HG03439 (cell line): ENCODE data around the gene IL1R1.

Experiments used
- ATAC-seq: cut with Tn5 transposase; IDR thresholded peaks from one replicate; pipeline ENCODE4 v1.9.1; 2021; ENCODE audit warnings: mild to moderate bottlenecking, moderate library complexity; ENCODE audit not compliant: unreplicated experiment

Gene IL1R1

DNA sequence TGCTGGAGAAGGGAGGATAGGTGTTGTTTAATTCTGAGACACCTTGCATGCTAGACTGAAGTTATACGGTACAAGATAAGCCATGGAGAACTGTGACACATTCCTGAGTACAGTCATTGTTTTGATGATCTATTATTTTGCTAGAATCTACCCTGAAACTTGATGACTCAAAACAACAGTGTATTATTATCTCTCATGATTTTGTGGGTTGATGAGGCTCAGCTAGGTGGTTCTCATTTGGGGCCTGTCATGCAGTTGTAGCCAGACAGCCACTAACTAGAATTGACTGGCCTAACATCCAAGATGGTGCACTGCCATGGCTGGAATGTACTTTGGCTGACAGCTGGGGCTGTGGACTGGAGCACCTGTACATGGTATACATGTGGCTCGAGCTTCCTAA is 5.4 kb upstream of the IL1R1 start:
- no peak for ATAC-seq

DNA sequence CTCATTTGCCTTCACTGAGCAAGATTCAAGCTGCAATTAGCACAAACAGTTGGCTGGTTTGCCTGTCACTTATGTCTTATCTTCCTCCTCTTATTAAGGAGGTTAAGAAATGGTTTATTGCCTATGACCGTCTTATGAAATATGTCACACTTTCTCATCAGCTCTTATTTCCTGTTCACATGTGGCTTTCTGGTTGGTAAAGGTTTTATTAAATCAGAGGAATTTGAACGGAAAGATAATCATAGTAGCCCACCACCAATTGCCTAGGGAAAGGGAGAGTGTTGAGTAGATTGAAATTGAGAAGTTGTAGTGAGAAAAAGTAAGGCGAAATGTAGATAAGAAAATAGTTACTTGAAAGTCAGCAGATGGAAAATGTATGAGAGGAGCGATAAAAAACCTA is 4.2 kb upstream of the IL1R1 start:
- ATAC-seq: no peak

DNA sequence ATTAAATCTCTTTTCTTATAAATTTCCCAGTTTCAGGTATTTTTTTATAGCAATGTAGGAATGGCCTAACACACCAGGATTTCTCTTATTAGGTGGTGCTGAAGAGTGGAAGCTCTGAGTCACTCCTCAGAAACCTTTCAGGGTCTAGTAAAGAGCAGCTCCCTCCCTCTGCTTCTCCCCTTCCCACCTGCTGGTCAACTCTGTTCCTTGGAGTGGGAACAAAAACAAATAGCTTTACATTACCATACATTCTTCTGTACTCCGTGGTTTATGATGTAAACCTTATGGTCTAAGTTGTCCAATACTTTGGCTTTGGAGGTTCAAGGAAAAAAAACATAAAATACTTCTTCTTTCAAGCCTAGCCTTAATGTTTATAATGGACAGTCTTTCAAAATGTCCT is 2.7 kb upstream of the IL1R1 start:
- no peak for ATAC-seq

DNA sequence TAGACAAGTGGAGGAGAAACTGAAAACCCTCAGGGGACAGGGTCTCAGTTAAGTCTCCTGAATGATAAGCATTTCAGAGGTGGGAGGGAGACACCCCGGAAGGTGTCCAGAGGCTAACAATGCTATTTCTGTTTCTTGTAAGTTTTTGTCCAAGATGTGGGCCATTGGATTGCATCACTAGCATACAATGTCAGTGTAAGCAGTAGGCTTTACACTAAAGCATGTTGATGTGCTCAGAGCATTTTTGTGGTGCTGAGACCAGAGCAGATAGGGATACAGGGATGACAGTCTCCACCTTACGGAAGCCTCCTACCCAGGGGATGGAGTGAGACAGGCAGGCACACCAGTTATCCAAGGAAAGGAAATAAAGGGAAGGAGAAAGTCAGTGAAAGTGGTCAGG is 2.2 kb upstream of the IL1R1 start:
- ATAC-seq: no peak

DNA sequence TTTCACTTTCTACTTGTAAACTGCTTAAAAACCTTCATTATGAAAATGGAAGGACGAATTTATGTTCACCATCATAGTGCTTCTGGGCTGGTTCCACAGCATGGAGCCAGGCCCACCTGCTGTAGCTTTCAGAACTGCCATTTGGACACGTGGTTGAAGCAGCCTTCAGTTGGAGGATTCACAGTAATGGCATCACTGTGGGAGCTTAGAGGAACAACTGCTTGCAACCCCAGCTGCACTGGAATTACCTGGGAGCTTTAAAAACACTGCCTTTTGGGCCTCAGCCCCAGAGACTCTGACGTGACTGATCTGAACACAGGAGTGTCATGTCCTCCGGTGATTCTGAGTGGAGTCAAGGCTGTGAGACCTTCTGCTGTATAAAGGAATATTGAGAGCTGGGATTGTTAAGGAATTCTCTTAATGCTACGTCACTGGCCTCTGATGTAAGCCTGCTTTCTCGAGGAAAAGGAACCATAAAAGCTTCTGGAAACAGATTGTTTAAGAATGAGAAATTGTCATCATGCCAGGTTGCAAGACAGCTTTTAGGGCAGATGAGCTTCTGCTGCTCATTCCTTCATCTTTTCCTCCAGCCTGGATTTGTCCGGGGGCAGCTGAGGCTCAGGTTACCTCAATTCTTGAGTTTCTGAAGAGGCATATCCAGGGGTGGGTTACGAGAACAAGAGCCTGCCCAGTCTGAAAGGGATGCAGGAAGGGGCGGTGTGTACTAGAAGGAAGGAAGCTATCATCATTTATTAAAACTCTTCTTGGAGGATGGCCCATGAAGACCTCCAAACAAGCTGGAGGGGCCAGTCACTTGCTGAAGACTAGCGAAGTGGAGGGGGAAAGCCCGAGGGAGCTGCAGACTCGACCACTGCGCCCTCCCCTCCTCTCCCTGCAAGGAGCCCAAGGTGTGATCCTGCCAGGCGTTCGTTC is 1.3 kb upstream of the IL1R1 start:
- no peak for ATAC-seq

DNA sequence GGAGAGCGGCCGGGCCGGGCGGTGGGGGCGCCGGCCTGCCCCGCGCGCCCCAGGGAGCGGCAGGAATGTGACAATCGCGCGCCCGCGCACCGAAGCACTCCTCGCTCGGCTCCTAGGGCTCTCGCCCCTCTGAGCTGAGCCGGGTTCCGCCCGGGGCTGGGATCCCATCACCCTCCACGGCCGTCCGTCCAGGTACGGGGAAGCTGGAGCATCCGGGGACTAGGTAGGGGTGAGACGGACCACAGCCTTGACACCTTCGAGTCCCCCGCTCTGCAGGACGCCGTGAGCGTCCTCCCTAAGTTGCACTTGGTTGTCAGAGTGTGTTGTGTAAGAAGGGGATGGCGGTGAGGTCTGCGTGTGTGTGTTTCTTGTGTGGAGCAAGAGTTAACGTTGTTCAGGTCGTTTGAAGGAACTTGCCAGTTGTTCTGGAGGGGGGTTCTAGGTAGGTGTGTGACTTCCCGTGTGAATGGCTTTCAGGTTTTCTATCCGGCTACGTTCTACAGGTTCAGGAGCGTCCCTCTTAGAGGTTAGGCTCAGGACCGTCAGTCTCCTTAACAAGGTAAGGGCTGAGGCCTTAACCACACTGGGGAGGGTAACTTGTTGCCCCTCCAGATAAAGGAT is 393 bp downstream of the IL1R1 start:
- no peak for ATAC-seq

DNA sequence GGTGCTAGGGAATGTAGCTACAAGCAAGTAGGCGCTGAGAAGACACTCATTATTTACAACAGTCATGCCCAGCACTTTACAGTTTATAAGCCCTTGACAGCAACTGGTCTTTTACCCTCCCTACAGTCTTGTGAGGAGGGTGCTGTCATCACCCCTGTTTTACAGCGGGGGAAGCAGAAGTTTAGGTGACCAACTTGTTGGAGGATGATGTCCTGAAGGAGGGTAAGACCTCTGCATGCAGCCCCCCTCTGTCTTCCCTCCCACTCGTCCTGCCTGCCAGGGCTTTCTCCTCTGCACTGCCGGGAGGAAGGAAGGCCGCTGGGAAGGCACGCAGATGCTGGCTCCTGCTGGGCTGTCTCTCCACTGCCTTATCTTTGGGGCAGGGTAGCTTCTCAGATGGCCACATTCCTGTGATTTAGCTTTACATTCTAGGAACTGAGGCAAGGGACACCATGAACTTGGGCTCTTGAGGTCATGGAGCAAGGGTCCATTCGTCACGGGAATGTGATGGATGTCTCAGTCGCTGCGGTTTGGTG is 972 bp downstream of the IL1R1 start:
- ATAC-seq: no peak

DNA sequence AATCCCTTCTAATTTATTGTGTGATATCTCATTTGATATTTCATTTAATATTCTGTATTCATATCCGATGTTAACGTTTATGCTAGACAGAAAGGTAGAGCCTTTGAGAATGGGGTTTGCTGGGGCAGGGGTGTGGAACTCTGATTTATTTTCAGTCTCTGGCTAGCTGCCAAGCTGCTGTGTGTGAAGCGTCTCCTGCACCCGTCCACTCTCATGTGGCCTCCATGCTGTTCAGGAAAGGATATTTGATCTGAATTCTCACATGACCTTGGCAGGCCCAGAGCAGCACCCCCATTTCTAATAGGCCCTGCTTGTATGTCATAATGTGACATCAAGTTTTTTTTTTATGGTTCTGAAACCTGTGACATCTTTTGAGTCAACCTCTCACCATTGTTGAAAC is 1.6 kb downstream of the IL1R1 start:
- ATAC-seq: no peak

DNA sequence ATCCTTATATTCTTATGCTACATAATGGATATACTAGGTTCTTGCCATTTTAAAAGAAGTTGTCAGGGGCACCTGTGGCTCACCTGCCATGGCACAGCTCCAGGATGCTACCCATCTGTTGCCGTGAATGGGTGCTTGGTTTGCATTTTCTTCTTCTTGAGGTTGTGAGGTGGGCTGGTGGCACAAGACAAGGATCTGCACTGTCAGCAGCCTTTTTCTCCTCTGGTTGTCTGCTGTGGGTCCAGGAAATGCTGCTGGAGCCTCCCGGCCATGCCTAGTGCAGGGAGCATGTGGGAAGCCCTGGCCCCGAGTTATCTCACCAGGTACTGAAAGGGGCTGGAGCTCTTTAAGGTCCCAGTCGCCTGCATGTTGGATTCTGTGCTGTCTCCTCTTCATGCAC is 2.6 kb downstream of the IL1R1 start:
- ATAC-seq: no peak

DNA sequence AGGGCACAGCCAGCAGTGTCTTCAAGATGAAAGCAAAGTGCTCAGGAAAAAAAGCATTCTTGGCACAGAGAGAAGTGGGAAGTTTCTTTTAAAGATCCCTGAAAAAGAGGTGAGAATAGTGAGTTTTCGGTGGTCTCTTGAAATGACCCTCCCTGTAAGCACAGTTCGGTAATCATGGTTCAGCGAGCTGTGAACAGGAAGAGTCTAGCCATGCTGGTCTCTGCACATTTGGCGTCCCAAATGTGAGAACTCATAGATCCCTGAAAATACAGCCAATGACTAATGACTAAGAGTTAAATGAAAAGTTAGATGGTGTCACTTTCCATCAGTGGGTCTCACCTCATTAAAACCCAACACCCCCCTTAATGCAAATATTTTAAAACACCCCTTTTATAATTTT is 3.4 kb downstream of the IL1R1 start:
- no peak for ATAC-seq

DNA sequence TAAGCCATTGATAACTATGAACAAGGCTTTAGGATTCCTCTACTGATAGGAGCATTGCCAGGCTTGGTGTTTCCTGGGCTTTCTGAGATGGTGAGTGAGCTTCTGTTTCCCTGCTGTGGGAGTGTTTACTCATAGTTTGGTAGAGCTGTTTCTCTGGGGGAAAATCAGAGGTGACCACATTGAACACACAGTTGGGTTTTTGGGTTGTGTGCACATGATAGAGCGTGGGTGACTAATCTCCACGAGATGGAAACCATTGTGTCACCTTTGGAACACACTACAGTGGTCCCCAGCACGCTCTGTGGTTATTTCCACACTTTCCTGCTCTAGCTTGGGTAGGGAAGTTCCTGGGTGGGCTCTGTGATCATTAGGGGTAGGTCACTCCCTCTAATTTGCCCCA is 5.4 kb downstream of the IL1R1 start:
- no peak for ATAC-seq

DNA sequence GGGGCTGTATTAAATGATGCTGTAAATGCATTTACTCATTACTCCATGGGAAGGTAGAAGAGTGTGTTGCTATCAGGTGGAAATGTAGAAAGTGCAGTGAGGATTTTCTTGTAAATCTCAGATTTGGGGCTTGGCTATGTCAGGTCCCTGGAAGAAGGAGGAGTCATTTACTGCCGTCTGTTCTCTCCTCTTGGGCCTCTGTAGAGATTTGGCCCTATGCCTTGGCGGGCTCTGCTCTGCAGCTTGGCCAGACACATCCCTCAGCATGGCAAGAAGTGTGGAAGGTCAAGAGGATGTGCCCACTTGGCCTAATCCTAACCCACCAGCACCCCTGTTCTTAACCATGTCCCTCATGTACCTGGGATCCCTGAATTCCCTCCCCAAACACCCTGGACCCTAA is 6.7 kb downstream of the IL1R1 start:
- no peak for ATAC-seq

DNA sequence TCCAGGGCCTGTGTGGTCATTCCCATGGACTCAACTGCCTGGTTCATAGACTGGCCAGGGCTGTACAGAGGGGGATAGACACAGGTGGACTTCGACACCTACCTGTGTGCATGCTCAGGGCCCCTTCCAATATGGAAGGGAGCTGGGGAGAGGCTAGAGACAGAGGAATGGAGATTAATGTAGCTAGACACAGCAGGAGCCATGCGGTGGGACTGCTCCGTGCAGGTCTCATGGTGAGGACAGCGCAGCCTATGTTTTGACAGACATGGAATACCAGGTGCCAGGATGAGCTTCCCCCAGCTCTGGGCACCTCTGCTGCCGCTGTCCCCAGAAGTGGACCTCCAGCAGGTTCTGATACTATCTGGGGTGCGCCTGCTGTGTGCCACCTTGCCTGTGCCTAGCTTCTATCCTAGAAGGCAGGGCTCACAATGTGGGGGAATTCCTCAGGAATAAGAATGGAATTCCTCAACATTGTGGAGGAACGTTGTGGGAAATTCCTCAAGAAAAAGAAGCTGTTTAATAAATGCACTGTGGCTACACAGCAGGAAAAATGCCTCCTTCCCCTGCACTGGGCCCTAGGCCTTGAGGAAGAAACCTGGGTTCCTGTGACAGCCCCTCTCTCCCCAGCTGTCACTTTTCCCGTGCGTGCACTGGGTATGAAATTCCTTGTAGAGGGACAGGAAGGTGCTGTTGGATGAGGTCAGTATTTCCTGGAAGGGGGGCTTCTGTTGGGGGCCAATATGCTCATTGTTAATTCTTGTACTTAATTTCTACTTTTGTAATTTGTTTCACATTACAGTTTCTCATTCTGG is 7.3 kb downstream of the IL1R1 start:
- no peak for ATAC-seq

DNA sequence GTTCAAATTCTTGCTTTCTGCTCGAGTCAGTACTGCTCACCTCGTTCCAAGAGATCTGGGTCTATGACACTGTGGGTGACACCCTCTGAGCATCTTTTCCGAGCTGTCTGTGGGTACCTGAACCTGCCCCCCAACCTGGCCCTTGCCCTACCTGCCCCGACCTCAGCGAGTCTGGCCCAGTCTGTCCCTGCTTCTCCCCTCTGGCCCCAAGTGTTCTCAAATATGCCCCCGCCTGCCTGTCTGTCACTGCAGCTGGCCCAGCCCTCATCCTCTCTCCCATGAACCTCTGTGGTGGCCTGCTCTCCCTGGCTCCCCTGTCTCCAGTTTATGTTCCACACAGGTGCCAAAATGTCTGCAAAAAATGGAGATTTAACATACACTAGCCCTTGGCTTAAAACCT is 11.8 kb downstream of the IL1R1 start:
- ATAC-seq: no peak

DNA sequence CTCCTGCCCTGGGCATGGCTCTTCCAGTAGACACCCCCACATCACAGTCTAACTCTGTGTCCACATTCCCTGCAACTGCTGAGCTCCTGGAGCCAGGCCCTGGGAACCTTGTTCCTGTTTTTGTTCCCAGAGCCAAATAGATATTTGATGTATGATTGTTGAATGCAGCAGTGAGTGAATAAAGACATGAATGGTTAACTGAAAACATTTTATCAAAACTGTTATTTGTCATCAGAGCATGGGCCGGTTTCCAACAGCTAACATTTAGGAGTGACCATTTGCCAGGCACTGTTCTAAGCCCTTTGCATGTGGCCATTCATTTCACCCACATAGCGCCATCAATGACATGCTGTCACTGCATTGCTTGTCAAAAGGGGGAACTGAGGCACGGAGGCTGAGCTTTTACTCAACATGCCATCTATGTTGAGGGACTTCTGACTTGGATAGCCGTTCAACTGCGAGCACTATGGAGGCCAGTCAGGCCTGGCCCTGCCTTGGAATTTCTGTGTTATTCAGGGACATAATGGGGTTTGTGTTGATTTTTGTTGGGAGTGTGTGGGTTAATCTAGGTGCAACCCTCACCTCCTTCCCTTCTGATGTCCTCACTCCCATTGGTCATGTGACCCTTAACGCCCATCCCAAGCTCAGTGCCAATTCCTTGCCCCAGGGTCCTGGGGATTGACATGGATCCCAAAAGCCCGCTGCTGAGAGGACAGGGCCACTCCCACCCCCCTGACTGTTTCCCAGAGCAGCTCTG is 12.6 kb downstream of the IL1R1 start:
- ATAC-seq: no peak

DNA sequence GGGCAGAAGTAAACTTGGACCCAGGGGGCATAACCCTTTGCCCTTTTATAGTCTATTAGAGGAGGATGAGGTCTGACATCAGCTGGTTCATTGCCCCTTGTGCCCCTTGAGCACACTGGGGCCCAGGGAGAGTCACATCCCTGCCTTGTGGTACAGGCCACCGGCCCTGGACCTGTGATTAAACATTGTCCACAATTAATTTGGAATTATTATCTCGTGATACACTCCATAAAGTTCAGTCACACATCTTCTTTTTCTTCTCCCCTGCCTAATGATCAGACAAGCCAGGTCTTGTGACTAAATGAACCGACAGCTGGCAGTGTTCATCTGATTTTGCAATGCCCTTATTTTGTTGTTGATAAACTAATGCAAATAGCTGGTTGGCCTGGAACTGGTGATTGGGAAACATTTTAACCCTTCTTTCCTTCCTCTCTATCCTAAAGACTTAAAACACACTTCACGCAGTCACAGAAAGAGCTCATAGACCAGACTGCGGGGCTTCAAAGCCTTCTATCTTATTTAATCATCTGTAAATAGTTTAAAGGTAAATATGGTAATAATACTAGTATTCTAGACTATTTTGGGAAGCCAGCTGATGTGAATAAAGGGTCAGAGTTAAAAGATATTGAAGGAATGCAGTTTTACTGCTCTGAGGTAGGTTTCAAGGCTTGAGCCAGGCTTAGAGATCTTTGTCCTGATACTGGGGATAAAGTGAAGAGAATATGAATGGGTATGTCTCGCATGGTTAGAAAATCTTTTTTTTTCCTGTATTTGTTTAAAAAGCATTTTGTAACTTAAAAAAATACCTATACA is 13.4 kb downstream of the IL1R1 start:
- no peak for ATAC-seq

DNA sequence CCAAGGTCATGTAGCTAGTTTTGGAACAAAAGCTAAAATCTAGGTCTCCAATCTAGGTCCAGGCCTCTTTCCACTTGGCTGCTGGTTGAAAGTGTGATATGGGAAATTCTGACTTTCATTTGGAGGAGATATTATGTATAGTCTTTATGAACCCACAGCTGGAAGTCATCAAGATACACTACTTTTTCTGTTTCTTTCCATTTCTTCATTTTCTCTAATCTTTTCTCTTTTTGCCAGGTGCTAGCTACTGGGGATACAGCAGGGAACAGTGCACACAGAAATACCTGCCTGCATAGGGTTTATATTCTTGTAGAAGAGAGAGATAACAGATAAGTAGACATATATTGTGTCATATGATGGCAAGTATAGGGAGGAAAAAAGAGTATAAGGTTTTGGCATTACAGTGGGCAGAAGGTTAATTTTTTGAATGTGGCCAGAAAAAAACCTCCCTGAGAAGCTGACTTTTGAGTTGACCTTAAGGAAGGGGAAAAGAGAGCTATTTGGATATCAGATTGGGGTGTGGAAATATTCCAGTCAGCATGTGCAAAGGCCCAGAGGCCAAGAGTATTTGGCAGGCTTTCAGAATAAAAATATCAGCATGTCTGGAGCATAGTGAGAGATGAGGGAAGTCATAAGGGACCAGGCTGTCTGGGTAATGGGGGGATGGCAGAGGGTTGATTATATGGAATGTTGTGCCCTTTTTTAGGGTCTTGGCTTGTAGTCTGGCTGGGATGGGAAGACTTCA is 15.6 kb downstream of the IL1R1 start:
- no peak for ATAC-seq

DNA sequence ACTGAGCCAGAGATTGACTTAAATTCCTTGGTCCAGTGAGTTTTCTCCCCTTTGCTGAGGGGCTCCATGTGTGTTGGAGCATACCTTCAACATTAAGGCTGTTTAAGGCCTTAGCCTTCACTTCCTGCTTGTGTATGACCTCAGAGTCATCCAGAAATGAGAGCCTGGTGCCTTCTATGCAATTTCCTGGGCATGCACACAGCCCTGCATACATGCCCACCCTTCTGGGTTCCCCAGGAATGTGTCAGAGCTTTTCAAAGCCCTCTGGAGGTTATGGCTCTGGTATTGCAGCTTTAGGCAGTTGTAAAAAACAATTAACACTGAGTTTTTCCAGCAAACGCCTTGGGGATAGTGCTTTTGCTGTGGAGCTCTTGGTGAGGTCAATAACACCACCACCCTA is 16.7 kb downstream of the IL1R1 start:
- no peak for ATAC-seq

DNA sequence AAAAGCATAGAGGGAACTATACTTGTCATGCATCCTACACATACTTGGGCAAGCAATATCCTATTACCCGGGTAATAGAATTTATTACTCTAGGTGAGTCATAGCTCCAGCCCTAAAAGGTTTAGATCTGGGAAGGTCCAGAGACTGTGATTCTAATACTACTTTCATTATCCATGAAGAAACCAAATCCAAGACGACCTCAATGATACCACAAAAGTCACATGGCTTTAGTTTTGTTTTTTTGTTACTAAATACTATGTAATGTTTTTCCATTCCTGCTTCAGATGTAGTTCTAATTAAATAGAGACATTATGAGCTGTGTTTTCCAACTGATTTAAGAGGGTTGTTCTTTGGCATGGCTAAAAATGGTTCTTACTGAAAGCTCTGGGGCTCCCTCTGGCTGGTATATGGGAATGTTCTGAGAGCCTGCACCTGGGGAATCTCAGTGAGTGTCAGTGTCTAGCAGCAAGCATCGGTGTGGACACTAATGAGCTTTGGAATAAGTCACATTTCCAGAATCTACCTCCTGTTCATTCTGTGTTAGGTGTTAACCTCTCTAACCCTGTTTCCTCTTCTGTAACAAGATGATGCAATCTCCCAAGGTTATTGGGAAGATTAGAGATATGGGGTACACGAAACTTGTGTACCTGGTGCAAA is 23.8 kb downstream of the IL1R1 start:
- ATAC-seq: no peak
